HCT116 (cell line): ENCODE data around the gene BTBD3.

Source experiments
- CTCF ChIP-seq, 3 experiments: fragments of 200-600 bp in 1 of 3; sonication (generic) in 1 of 3; IDR thresholded peaks in 2 of 3; conservative IDR thresholded peaks in 1 of 3; 2 replicates each; pipeline ENCODE4 v1.5.1; 2012 to 2017; ENCODE audit warnings: low read depth in 2 of 3, low read length in 2 of 3, antibody characterized with exemption in 1 of 3, borderline replicate concordance in 1 of 3, control low read depth in 1 of 3, mild to moderate bottlenecking in 1 of 3, mixed read lengths in 1 of 3, mixed run types in 1 of 3, moderate library complexity in 1 of 3; ENCODE audit not compliant: insufficient read depth in 1 of 3
- EZH2phosphoT487 ChIP-seq: fragments of 200-600 bp; IDR thresholded peaks from 2 replicates; pipeline ENCODE4 v1.6.1; 2018; ENCODE audit warnings: antibody characterized with exemption, borderline replicate concordance
- POLR2A ChIP-seq: IDR thresholded peaks from 2 replicates; pipeline ENCODE4 v1.7.0; 2011; ENCODE audit warnings: borderline replicate concordance; ENCODE audit not compliant: insufficient read depth, insufficient read length; ENCODE audit errors: extremely low read depth
- POLR2AphosphoS5 ChIP-seq: IDR thresholded peaks from 2 replicates; pipeline ENCODE4 v1.6.1; 2011; ENCODE audit warnings: mild to moderate bottlenecking, low read depth, low read length, moderate library complexity
- RAD21 ChIP-seq: IDR thresholded peaks from 2 replicates; pipeline ENCODE4 v1.6.1; 2012; ENCODE audit warnings: low read depth, mild to moderate bottlenecking
- ZBTB33 ChIP-seq: IDR thresholded peaks from 2 replicates; pipeline ENCODE4 v1.6.1; 2011; ENCODE audit warnings: mild to moderate bottlenecking, low read length, moderate library complexity; ENCODE audit not compliant: insufficient replicate concordance; ENCODE audit errors: extremely low read depth

- TF ChIP-seq POLR2AphosphoS5 (no peak), CTCF (IDR thresholded peaks at IDR 0.05 in 2 of 3, conservative IDR thresholded peaks at IDR 0.05 in 1 of 3; ENCODE audit: borderline replicate concordance in 1 of 3, insufficient read depth in 1 of 3, low read depth in 2 of 3, low read length in 2 of 3) (no peak), ZBTB33 (no peak), EZH2phosphoT487 (no peak), RAD21 (no peak), POLR2A (no peak)
Measured at GRCh38 chr20:11966186-11966585, 48.5 kb downstream of the BTBD3 start.
